Hematopoietic multipotent progenitor cell treated with erythropoietin and hydrocortisone succinate and interleukin-3 and kit ligand, for 8 days (in vitro differentiated cells): ENCODE results near the gene NVL.

Experiments used
- DNase-seq: peaks from one replicate; pipeline ENCODE4 v3.0.0-alpha.2; 2015

The NVL gene

GRCh38 chr1:224276771-224277487 lies 53.0 kb downstream of the NVL start:
- DNase-seq, result no peak

DNA sequence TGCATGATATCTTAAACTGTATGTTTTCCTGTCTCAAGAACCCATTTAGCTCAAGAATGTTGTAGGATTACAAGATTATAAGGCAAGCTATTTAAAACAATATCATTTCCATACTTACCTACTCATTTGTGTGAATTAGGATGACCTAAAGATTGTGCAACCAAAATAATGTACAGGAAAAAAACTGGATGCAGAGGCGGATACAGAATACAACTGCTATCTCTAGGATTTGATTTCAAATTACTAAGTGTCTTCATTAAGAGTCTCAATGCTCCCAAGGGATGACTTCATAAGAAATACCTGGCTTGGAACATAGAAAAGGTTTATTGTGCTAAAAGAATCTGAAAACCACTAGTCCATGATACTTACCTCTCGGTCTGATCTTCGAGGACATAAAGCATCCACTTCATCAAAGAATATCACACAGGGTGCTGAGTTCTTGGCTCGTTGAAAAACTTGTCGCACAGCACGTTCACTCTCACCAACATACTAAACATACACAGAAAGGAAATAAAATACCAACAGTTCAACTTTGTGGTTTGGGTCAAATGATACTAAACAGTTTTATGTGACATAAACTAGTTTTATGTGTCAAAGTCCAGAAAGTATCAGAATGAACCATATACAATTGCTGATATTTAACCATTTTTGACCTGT lies 54.9 kb downstream of the NVL start:
- DNase-seq, result no peak

GRCh38 chr1:224273641-224274040 lies 56.3 kb downstream of the NVL start:
- no peak for DNase-seq

DNA sequence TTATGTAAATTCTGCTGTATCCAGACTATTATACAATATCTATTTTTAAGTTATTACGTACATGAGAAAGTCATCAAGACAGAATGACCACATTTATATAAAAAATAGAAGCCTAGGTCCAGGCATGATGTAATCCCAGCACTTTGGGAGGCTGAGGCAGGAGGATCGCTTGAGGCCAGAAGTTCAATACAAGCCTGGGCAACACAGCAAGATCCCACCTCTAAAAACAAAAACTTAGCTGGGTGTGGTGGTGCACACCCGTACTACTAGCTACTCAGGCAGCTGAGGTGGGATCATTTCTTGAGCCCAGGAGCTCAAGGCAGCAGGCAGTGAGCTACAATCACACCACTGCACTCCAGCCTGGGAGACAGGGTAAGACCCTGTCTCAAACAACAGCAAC lies 58.9 kb downstream of the NVL start:
- DNase-seq, result no peak

GRCh38 chr1:224267925-224268324 lies 62.0 kb downstream of the NVL start:
- no peak for DNase-seq

GRCh38 chr1:224266915-224267856 lies 62.8 kb downstream of the NVL start:
- no peak for DNase-seq

DNA sequence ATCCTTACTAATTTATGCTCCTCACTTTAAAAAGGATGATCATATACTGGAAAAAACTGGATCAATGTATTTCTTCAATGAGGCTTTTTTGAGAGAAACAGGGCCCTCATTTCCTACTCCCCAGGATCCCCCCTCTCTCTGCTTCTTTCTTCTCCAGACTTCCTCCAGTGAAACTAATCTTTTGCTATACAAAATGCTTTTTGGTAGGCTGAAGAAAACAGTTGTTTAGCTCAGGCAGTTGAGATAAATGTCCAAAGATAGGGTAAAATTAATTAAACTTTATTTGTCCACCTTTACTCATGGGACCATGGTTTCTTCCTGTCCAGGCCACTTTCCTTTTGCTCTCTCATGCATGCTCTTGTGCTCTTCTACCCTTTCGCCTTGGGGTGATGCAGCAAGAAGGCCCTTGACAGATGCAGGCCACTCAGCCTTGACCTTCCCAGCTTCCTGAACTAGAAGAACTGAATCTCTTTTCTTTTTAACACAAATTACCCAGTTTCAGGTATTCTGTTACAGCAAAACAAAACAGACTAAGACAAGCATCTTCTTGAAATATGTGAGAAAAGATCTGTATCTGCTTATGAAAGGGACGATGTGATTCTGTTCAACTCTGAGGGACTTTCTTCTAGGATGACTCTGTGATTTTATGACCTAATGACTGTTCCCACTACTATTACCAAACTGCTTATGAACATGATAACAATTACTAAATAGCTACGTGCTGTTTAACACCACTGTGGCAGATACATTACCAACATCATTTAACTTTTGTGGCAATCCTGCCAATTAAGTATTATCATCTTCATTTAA lies 63.7 kb downstream of the NVL start:
- DNase-seq, result no peak

- no peak for DNase-seq
Measured at GRCh38 chr1:224264321-224264720, 65.7 kb downstream of the NVL start.

DNA sequence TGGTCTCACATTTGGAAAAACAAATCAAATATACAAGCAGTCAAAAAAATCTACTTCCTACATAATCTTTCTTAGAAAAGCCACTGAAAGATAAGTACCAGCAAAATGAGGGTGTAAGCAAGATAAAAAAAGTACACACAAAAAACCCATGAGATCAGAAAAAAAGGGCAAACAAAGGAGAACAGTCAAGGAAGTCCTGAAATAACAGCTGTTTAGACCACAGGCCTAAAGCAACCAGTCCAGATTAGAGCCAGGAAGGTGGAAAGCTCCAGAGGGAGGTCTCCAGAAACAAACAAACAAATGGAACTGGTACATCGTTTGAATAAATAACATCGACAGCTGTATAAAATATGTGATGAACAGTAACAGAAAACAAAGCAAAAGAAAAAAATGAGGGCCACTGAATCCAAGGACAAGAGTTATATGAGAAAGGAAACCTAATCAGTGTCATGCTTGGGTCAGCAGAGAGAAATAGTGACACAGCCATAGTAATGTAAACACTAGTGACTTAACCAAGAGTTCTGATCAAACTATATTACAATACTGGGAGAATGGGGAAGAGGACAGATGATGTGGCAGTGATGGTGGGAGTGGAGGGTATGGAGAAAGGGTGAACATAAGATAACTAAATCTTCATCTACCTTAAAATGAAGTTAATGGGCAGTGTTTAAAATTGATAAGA lies 67.5 kb downstream of the NVL start:
- peak; percentile 70 for DNase-seq

- DNase-seq, result no peak
Measured at GRCh38 chr1:224259986-224260385, 70.0 kb downstream of the NVL start.

- no peak for DNase-seq
Measured at GRCh38 chr1:224258351-224258750, 71.6 kb downstream of the NVL start.

DNA sequence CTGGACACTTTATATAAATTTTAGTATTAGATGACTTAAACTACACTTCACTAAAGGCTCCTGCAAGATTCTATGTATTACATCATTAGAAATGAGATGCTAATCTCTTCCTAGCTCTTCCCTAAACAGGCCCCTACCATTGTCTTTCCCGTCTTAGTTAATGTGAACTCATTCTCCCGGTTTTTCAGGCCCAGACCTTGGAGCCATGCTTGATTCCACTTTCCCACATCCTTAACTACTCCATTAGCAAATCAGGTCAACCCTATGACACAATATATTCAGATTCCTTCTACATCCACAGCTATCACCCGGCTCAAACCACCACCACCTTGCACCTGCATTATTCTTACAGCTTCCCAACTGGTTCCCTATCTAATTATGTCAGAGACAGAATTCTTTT lies 73.3 kb downstream of the NVL start:
- DNase-seq, result no peak

DNA sequence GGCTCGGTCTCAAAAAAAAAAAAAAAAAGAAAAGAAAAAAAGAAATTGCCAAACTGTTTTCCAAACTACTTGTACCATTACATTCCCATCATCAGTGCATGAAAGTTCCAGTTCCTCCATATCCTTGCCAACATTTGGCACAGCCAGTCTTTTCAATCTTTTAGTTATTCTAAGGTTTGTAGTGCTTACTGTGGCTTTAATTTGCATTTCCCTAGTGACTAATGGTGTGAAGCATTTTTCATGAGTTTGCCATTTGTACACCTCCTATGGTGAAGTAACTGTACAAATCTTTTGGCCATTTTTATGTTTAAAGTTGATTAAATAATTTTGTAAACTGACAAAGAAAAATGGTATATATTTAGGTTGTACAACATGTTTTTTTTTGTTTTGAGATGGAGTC lies 76.3 kb downstream of the NVL start:
- no peak for DNase-seq

- no peak for DNase-seq
Measured at GRCh38 chr1:224252479-224252878, 77.5 kb downstream of the NVL start.

DNA sequence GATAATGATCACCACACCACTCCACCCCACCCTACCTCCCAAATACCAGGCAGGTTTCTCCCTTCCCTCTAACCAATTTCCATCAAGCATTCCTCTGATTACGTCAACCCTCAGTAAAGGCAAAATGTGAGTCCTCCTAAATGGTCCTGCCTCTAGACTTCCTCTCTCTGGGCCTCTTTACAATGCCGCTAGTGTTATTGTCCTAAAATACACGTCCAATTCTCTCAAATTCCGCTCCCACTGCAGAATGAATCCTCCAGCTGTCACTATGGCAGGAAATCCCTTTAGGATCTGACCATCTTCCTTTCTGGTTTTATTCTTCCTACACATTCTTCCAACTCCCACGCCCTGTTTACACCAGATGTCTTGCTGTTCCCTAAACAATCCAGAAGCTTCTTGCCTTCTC lies 78.2 kb downstream of the NVL start:
- DNase-seq, result no peak

GRCh38 chr1:224245188-224245587 lies 84.8 kb downstream of the NVL start:
- DNase-seq, result peak; percentile 33

DNA sequence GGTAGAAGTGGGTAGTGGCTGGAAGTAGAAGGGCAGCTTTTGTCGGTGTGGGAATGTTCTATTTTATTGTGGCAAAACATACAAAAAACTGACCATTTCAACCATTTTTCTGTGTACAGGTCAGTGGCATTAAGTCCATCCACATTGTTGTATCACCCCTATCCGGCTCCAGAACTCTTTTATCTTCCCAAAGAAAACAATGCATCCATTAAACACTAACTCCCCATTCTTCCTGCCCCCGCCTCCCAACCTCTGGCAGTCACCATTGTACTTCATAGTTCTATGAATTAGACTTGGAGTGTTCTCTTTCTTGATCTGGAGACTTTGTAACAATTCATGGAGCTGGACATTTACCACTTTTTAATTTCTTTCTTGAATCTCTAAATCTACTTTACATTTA lies 91.2 kb downstream of the NVL start:
- no peak for DNase-seq

GRCh38 chr1:224238212-224238611 lies 91.8 kb downstream of the NVL start:
- DNase-seq, result no peak

GRCh38 chr1:224237119-224237881 lies 92.7 kb downstream of the NVL start:
- no peak for DNase-seq

GRCh38 chr1:224235813-224236493 lies 94.0 kb downstream of the NVL start:
- DNase-seq, result no peak

DNA sequence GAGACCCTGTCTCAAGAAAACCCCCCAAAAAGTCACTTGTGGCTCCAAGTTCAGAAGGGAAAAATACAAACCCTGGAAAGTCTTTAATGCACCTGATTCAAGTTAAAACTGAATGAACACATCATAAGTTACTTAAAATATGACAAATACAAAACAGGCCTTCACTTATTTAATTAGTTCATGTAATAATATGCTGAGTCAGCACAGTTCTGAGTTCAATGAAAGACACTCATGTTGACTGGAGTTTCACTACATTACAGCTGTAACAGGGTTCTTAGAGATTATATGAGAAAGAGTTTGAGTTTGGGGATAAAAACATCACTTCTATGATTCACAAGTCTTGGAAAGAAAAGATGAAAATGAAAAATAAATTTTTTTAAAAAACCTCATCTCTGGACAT lies 96.0 kb downstream of the NVL start:
- DNase-seq, result no peak
